GM12891 (cell line): ENCODE measurements around the gene CCDC6.

ENCODE experiments used
- PAX5 ChIP-seq: IDR thresholded peaks from 2 replicates; pipeline ENCODE4 v1.6.1; 2011; ENCODE audit warnings: low read length, moderate library complexity, mild to moderate bottlenecking; ENCODE audit not compliant: insufficient read depth, severe bottlenecking
- POLR2A ChIP-seq: IDR thresholded peaks from 2 replicates; pipeline ENCODE4 v1.6.1; 2011; ENCODE audit warnings: low read depth, low read length, control low read depth
- POLR2AphosphoS5 ChIP-seq: IDR thresholded peaks from 2 replicates; pipeline ENCODE4 v1.6.1; 2011; ENCODE audit warnings: low read depth, low read length, control low read depth
- POU2F2 ChIP-seq: IDR thresholded peaks from 2 replicates; pipeline ENCODE4 v1.6.1; 2011; ENCODE audit warnings: low read depth, mild to moderate bottlenecking, control low read depth, low read length, moderate library complexity
- TAF1 ChIP-seq: IDR thresholded peaks from 2 replicates; pipeline ENCODE4 v1.6.1; 2011; ENCODE audit warnings: low read depth, low read length, control low read depth

DNA sequence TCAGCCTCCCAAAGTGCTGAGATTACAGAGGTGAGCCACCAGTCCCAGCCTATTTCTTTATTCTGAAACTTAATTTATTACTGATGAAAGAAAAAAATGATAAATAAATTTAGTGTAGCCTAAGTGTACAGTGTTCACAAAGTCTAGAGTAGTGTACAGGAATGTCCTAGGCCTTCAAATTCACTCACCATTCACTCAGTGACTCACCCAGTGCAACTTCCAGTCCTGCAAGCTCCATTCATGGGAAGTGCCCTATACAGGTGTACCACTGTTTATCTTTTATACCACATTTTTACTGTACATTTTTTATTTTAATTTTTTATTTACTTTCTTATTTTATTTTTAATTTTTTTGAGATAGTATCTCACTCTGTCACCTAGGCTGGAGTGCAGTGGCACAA lies 165.3 kb downstream of the CCDC6 start:
- TF ChIP-seq TAF1 (no peak), POLR2A (no peak), POLR2AphosphoS5 (no peak), PAX5 (no peak), POU2F2 (no peak)
